ENCODE data around the gene HDAC10. TPM values are rescaled to one million over a fixed set of nuclear protein-coding genes. Genes with fewer than 3 reads are reported as not detected.

The HDAC10 gene
- polyA plus RNA-seq, 1 of the 3 experiments (the other 2 are of a cell fraction), result 51.9 TPM

- TF ChIP-seq YY1 (IDR thresholded peaks at IDR 0.05; ENCODE audit: low read depth) (no peak), USF2 (IDR thresholded peaks at IDR 0.05; ENCODE audit: borderline replicate concordance, low read depth, low read length) (no peak)
These were observed 11.4 kb upstream of the HDAC10 start (continued) for GRCh38 chr22:50262460-50262911.

- peak within 1 kb of the TSS; percentile 67 to 72 for H3K4me3 ChIP-seq (ENCODE audit: low read depth in 2 of 2, low read length in 1 of 2)
- no peaks in the 10 kb centered on the region for H3K27me3 ChIP-seq (ENCODE audit: insufficient read depth)
- no peak within 1 kb of the TSS for H2AFZ ChIP-seq (ENCODE audit: low read depth)
- ChIA-PET CTCF (interaction anchor here (0.7 to 4.9 kb wide), 6 partner anchors 10 to 264 kb away, joined by 3 to 34 read pairs (median 26); partner anchors contain the start of genes DENND6B and HDAC10), POLR2A (interaction anchor here (1.0 to 1.7 kb wide), 2 partner anchors 11 to 14 kb away, joined by 3 to 10 read pairs; partner anchors contain the start of gene HDAC10)
- peaks cover 14 to 25% of the 10 kb centered on the region in 2 experiments; a peak in 2 of 4 replicates for H3K4me1 ChIP-seq (ENCODE audit: control insufficient read depth in 1 of 2, insufficient read depth in 2 of 2, low read depth in 1 of 2, low read length in 1 of 2)
- no peaks in the 10 kb centered on the region for H3K9me2 ChIP-seq
- peaks cover 0 to 16% of the 10 kb centered on the region in 2 experiments for H3K36me3 ChIP-seq (replicated peaks in 1 of 2; ENCODE audit: control insufficient read depth in 1 of 2, insufficient read depth in 2 of 2, low read length in 1 of 2)
- peak within 1 kb of the TSS; percentile 26 to 81 for H3K27ac ChIP-seq (ENCODE audit: low read depth in 2 of 2, low read length in 1 of 2)
- H3K9ac ChIP-seq, result peak within 1 kb of the TSS; percentile 73
- H3K4me2 ChIP-seq, result peak within 1 kb of the TSS; percentile 91
- WGBS (ENCODE audit: low lambda C conversion rate), result 67% methylated on average over 3 of the region's 61 CpGs
- H3K79me2 ChIP-seq (ENCODE audit: insufficient read depth), result peaks cover 27% of the 10 kb centered on the region
- peaks cover 3% of the 10 kb centered on the region for H3F3A ChIP-seq (replicated peaks; ENCODE audit: insufficient read depth)
- H3K9me3 ChIP-seq, result no peaks in the 10 kb centered on the region
- no peaks in the 10 kb centered on the region for H4K20me1 ChIP-seq (ENCODE audit: insufficient read depth)
- DNase-seq, result peak; percentile 88
- no peak for TF ChIP-seq JUND (IDR thresholded peaks at IDR 0.05)
- TF ChIP-seq FOSL2 (IDR thresholded peaks at IDR 0.05; ENCODE audit: borderline replicate concordance, low read depth), result no peak
- TF ChIP-seq TEAD4 (IDR thresholded peaks at IDR 0.05; ENCODE audit: borderline replicate concordance, insufficient read depth), result no peak
- TF ChIP-seq RXRA (IDR thresholded peaks at IDR 0.05; ENCODE audit: borderline replicate concordance, low read depth), result no peak
- TF ChIP-seq CHD2 (IDR thresholded peaks at IDR 0.05; ENCODE audit: low read length, partially characterized antibody), result no peak
- no peak for TF ChIP-seq EP300 (IDR thresholded peaks at IDR 0.05; ENCODE audit: borderline replicate concordance in 1 of 2, low read depth in 1 of 2, low read length in 1 of 2)
- TF ChIP-seq FOXM1 (IDR thresholded peaks at IDR 0.05; ENCODE audit: low read depth), result no peak
- TF ChIP-seq RAD21 (IDR thresholded peaks at IDR 0.05; ENCODE audit: low read length), result no peak
- no peak for TF ChIP-seq SIN3A (IDR thresholded peaks at IDR 0.05; ENCODE audit: borderline replicate concordance, low read depth, low read length)
- no peak for TF ChIP-seq CTCF (IDR thresholded peaks at IDR 0.05)
- TF ChIP-seq SMC3 (IDR thresholded peaks at IDR 0.05; ENCODE audit: low read depth, low read length), result no peak
- no peak for TF ChIP-seq NFIC (IDR thresholded peaks at IDR 0.05; ENCODE audit: borderline replicate concordance)
- 0 out of 2 replicates have a peak, but pooled peaks have one; percentile 2 for TF ChIP-seq PBX3 (IDR thresholded peaks at IDR 0.05)
- TF ChIP-seq MXI1 (IDR thresholded peaks at IDR 0.05; ENCODE audit: low read depth, low read length), result 0 out of 2 replicates have a peak, but pooled peaks have one; percentile 33
- TF ChIP-seq RFX5 (IDR thresholded peaks at IDR 0.05; ENCODE audit: low read length), result no peak
- TF ChIP-seq TCF12 (IDR thresholded peaks at IDR 0.05), result no peak
- no peak for TF ChIP-seq FOXJ3 (CRISPR knock-in tag; IDR thresholded peaks at IDR 0.05)
- no peak; the same call in 1 of the 2 replicates for TF ChIP-seq TAF1 (IDR thresholded peaks at IDR 0.05; ENCODE audit: borderline replicate concordance, low read depth, low read length)
- TF ChIP-seq USF2 (IDR thresholded peaks at IDR 0.05; ENCODE audit: borderline replicate concordance, low read depth, low read length), result no peak; the same call in 1 of the 2 replicates
- no peak for TF ChIP-seq REST (IDR thresholded peaks at IDR 0.05; ENCODE audit: low read depth, low read length)
These were observed 10.8 kb upstream of the HDAC10 start, which contains the start of gene MAPK12 for GRCh38 chr22:50261615-50262459. MAPK12 (minus strand) TSS chr22:50261683; CDS start chr22:50261509, 174 bp downstream.
